WTC11 (cell line): ENCODE data around the gene SHKBP1. TPM values are rescaled to one million over a fixed set of nuclear protein-coding genes. Genes with fewer than 3 reads are reported as not detected.

Experiments used
- ATAC-seq: fragments of 200-7000 bp; cut with Tn5 transposase; 2 replicates; pipeline ENCODE4 v1.10.0; 2021; ENCODE audit warnings: mild to moderate bottlenecking, moderate library complexity
- CTCF ChIA-PET: fragments of 300-600 bp; sonication (Branson Sonifier 250); formaldehyde crosslinking; loops from one replicate; lab custom pipeline; 2021; ENCODE audit warnings: antibody characterized with exemption; lab: Charles Lee
- POLR2A ChIA-PET: fragments of 350-600 bp; sonication (Branson Sonifier 250); formaldehyde crosslinking; loops from one replicate; lab custom pipeline; 2021; ENCODE audit warnings: antibody characterized with exemption; lab: Charles Lee
- DNase-seq: peaks from one replicate; pipeline ENCODE4 v3.0.0; 2021; ENCODE audit warnings: low spot score
- H3K27ac Mint-ChIP-seq: 2 replicates; pipeline ENCODE4 v1.8.0; 2021; ENCODE audit warnings: mixed read lengths
- H3K27me3 Mint-ChIP-seq: 2 replicates; pipeline ENCODE4 v1.8.0; 2021; ENCODE audit warnings: low read depth, mild to moderate bottlenecking, moderate library complexity, mixed read lengths
- H3K36me3 Mint-ChIP-seq: 2 replicates; pipeline ENCODE4 v1.8.0; 2021; ENCODE audit warnings: mixed read lengths
- H3K4me1 Mint-ChIP-seq: 2 replicates; pipeline ENCODE4 v1.8.0; 2022; ENCODE audit warnings: mixed read lengths
- H3K4me3 Mint-ChIP-seq: 2 replicates; pipeline ENCODE4 v1.8.0; 2021; ENCODE audit warnings: mild to moderate bottlenecking, moderate library complexity, mixed read lengths
- H3K9me3 Mint-ChIP-seq: 2 replicates; pipeline ENCODE4 v1.8.0; 2021; ENCODE audit warnings: mixed read lengths
- CREM ChIP-seq: sonication (generic); formaldehyde crosslinking; IDR thresholded peaks from 2 replicates; pipeline ENCODE4 v1.8.1; 2022; ENCODE audit warnings: mild to moderate bottlenecking, missing genetic modification reagents, moderate library complexity
- ETV6 ChIP-seq: sonication (generic); formaldehyde crosslinking; IDR thresholded peaks from 2 replicates; pipeline ENCODE4 v1.8.1; 2022; ENCODE audit warnings: mild to moderate bottlenecking, missing genetic modification reagents
- NR3C1 ChIP-seq: sonication (generic); formaldehyde crosslinking; conservative IDR thresholded peaks from 2 replicates; pipeline ENCODE4 v1.8.1; 2023; ENCODE audit warnings: low read depth, mild to moderate bottlenecking, missing genetic modification reagents
- OVOL2 ChIP-seq: fragments of 250-450 bp; sonication (Bioruptor Pico); IDR thresholded peaks from 2 replicates; pipeline ENCODE4 v1.9.0; 2021; ENCODE audit warnings: mild to moderate bottlenecking, borderline replicate concordance
- PRRX2 ChIP-seq: fragments of 250-450 bp; sonication (Bioruptor Pico); IDR thresholded peaks from 2 replicates; pipeline ENCODE4 v1.8.0; 2021; ENCODE audit warnings: mild to moderate bottlenecking
- RELA ChIP-seq: sonication (generic); formaldehyde crosslinking; IDR thresholded peaks from 2 replicates; pipeline ENCODE4 v1.8.1; 2022; ENCODE audit warnings: missing genetic modification reagents, mild to moderate bottlenecking, borderline replicate concordance
- RORB ChIP-seq: fragments of 250-450 bp; sonication (Bioruptor Pico); IDR thresholded peaks from 2 replicates; pipeline ENCODE4 v1.9.0; 2021; ENCODE audit warnings: mild to moderate bottlenecking
- SMAD3 ChIP-seq: sonication (generic); formaldehyde crosslinking; IDR thresholded peaks from 2 replicates; pipeline ENCODE4 v1.8.0; 2022; ENCODE audit warnings: missing genetic modification reagents, mild to moderate bottlenecking, borderline replicate concordance
- TCF7 ChIP-seq: sonication (generic); formaldehyde crosslinking; IDR thresholded peaks from 2 replicates; pipeline ENCODE4 v1.8.0; 2022; ENCODE audit warnings: mild to moderate bottlenecking, low read depth, missing genetic modification reagents, moderate library complexity
- TEAD4 ChIP-seq: sonication (generic); formaldehyde crosslinking; IDR thresholded peaks from 2 replicates; pipeline ENCODE4 v1.8.0; 2022; ENCODE audit warnings: mild to moderate bottlenecking, missing genetic modification reagents
- ZNF138 ChIP-seq: sonication (generic); formaldehyde crosslinking; conservative IDR thresholded peaks from 2 replicates; pipeline ENCODE4 v1.8.1; 2022; ENCODE audit warnings: mild to moderate bottlenecking, moderate library complexity, missing genetic modification reagents
- ZNF425 ChIP-seq: fragments of 250-450 bp; sonication (Bioruptor Pico); conservative IDR thresholded peaks from 2 replicates; pipeline ENCODE4 v1.9.0; 2021; ENCODE audit warnings: mild to moderate bottlenecking
- ZNF671 ChIP-seq: fragments of 250-450 bp; sonication (Bioruptor Pico); IDR thresholded peaks from 2 replicates; pipeline ENCODE4 v1.8.0; 2021; ENCODE audit warnings: mild to moderate bottlenecking
- ZSCAN18 ChIP-seq: fragments of 250-450 bp; sonication (Bioruptor Pico); IDR thresholded peaks from 2 replicates; pipeline ENCODE4 v2.1.2; 2022; ENCODE audit warnings: mild to moderate bottlenecking, moderate library complexity
- total RNA-seq: library from RNA; stranded (reverse); gene quantifications from 3 replicates; pipeline ENCODE4 v1.2.3, GENCODE V29; 2021
- TF ChIP-seq, protein P1 (sequence below): fragments of 200-600 bp; IDR thresholded peaks from 2 replicates; pipeline ENCODE4 v1.8.0; 2022; ENCODE audit warnings: antibody characterized with exemption
- TF ChIP-seq, protein P2 (sequence below): sonication (generic); formaldehyde crosslinking; IDR thresholded peaks from 2 replicates; pipeline ENCODE4 v1.8.0; 2022; ENCODE audit warnings: mild to moderate bottlenecking, missing genetic modification reagents
- TF ChIP-seq, protein P3 (sequence below): sonication (generic); formaldehyde crosslinking; IDR thresholded peaks from 2 replicates; pipeline ENCODE4 v1.8.1; 2022; ENCODE audit warnings: missing genetic modification reagents, borderline replicate concordance
- TF ChIP-seq, protein P4 (sequence below): sonication (generic); formaldehyde crosslinking; IDR thresholded peaks from 2 replicates; pipeline ENCODE4 v1.8.1; 2023; ENCODE audit warnings: mild to moderate bottlenecking, missing genetic modification reagents, moderate library complexity
- TF ChIP-seq, protein P5 (sequence below): sonication (generic); formaldehyde crosslinking; IDR thresholded peaks from 2 replicates; pipeline ENCODE4 v1.8.0; 2022; ENCODE audit warnings: missing genetic modification reagents
- TF ChIP-seq, protein P6 (sequence below): sonication (generic); formaldehyde crosslinking; conservative IDR thresholded peaks from 2 replicates; pipeline ENCODE4 v1.8.1; 2023; ENCODE audit warnings: mild to moderate bottlenecking, low read depth, missing genetic modification reagents, moderate library complexity

The SHKBP1 gene
- total RNA-seq, 1 experiment from 2014 or later = 71.7 TPM

GRCh38 chr19:40585982-40586422 lies 9.3 kb downstream of the SHKBP1 start (continued):
- TF ChIP-seq, protein P1, sequence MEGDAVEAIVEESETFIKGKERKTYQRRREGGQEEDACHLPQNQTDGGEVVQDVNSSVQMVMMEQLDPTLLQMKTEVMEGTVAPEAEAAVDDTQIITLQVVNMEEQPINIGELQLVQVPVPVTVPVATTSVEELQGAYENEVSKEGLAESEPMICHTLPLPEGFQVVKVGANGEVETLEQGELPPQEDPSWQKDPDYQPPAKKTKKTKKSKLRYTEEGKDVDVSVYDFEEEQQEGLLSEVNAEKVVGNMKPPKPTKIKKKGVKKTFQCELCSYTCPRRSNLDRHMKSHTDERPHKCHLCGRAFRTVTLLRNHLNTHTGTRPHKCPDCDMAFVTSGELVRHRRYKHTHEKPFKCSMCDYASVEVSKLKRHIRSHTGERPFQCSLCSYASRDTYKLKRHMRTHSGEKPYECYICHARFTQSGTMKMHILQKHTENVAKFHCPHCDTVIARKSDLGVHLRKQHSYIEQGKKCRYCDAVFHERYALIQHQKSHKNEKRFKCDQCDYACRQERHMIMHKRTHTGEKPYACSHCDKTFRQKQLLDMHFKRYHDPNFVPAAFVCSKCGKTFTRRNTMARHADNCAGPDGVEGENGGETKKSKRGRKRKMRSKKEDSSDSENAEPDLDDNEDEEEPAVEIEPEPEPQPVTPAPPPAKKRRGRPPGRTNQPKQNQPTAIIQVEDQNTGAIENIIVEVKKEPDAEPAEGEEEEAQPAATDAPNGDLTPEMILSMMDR = no peak
- TF ChIP-seq, protein P2, sequence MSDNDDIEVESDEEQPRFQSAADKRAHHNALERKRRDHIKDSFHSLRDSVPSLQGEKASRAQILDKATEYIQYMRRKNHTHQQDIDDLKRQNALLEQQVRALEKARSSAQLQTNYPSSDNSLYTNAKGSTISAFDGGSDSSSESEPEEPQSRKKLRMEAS (CRISPR knock-in tag) = no peak
- TF ChIP-seq PRRX2 (CRISPR knock-in tag) (no peak), TCF7 (CRISPR knock-in tag) (no peak), RELA (CRISPR knock-in tag) (no peak), RORB (CRISPR knock-in tag) (no peak)
- TF ChIP-seq, protein P3, sequence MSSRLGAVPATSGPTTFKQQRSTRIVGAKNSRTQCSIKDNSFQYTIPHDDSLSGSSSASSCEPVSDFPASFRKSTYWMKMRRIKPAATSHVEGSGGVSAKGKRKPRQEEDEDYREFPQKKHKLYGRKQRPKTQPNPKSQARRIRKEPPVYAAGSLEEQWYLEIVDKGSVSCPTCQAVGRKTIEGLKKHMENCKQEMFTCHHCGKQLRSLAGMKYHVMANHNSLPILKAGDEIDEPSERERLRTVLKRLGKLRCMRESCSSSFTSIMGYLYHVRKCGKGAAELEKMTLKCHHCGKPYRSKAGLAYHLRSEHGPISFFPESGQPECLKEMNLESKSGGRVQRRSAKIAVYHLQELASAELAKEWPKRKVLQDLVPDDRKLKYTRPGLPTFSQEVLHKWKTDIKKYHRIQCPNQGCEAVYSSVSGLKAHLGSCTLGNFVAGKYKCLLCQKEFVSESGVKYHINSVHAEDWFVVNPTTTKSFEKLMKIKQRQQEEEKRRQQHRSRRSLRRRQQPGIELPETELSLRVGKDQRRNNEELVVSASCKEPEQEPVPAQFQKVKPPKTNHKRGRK (CRISPR knock-in tag) = no peak
- TF ChIP-seq, protein P4, sequence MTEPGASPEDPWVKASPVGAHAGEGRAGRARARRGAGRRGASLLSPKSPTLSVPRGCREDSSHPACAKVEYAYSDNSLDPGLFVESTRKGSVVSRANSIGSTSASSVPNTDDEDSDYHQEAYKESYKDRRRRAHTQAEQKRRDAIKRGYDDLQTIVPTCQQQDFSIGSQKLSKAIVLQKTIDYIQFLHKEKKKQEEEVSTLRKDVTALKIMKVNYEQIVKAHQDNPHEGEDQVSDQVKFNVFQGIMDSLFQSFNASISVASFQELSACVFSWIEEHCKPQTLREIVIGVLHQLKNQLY (CRISPR knock-in tag) = no peak

- H3K9me3 Mint-ChIP-seq = no peaks in the 10 kb centered on the region
- H3K4me1 Mint-ChIP-seq = no peaks in the 10 kb centered on the region
- no peak overlapping the region for H3K27ac Mint-ChIP-seq
- ATAC-seq (no peak), DNase-seq (no peak)
- no peak overlapping the region for H3K4me3 Mint-ChIP-seq
- CTCF ChIA-PET = interaction anchor here (0.8 kb wide), 1 partner anchor 48 kb away, joined by 3 read pairs; no protein-coding TSS in a partner anchor
- H3K27me3 Mint-ChIP-seq = no peaks in the 10 kb centered on the region
- POLR2A ChIA-PET = no interaction called here
- peaks cover 43% of the 10 kb centered on the region for H3K36me3 Mint-ChIP-seq
- no peak for TF ChIP-seq ZSCAN18 (CRISPR knock-in tag)
- no peak for TF ChIP-seq NR3C1 (CRISPR knock-in tag)
- no peak for TF ChIP-seq SMAD3 (CRISPR knock-in tag)
- TF ChIP-seq, protein P5, sequence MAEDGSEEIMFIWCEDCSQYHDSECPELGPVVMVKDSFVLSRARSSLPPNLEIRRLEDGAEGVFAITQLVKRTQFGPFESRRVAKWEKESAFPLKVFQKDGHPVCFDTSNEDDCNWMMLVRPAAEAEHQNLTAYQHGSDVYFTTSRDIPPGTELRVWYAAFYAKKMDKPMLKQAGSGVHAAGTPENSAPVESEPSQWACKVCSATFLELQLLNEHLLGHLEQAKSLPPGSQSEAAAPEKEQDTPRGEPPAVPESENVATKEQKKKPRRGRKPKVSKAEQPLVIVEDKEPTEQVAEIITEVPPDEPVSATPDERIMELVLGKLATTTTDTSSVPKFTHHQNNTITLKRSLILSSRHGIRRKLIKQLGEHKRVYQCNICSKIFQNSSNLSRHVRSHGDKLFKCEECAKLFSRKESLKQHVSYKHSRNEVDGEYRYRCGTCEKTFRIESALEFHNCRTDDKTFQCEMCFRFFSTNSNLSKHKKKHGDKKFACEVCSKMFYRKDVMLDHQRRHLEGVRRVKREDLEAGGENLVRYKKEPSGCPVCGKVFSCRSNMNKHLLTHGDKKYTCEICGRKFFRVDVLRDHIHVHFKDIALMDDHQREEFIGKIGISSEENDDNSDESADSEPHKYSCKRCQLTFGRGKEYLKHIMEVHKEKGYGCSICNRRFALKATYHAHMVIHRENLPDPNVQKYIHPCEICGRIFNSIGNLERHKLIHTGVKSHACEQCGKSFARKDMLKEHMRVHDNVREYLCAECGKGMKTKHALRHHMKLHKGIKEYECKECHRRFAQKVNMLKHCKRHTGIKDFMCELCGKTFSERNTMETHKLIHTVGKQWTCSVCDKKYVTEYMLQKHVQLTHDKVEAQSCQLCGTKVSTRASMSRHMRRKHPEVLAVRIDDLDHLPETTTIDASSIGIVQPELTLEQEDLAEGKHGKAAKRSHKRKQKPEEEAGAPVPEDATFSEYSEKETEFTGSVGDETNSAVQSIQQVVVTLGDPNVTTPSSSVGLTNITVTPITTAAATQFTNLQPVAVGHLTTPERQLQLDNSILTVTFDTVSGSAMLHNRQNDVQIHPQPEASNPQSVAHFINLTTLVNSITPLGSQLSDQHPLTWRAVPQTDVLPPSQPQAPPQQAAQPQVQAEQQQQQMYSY = no peak
- TF ChIP-seq ZNF671 = no peak
- no peak for TF ChIP-seq TEAD4 (CRISPR knock-in tag)
- no peak for TF ChIP-seq ETV6 (CRISPR knock-in tag)
- TF ChIP-seq OVOL2 (CRISPR knock-in tag) = no peak
- TF ChIP-seq, protein P4 (CRISPR knock-in tag) = no peak
- no peak for TF ChIP-seq ZNF425 (CRISPR knock-in tag)
- TF ChIP-seq, protein P6, sequence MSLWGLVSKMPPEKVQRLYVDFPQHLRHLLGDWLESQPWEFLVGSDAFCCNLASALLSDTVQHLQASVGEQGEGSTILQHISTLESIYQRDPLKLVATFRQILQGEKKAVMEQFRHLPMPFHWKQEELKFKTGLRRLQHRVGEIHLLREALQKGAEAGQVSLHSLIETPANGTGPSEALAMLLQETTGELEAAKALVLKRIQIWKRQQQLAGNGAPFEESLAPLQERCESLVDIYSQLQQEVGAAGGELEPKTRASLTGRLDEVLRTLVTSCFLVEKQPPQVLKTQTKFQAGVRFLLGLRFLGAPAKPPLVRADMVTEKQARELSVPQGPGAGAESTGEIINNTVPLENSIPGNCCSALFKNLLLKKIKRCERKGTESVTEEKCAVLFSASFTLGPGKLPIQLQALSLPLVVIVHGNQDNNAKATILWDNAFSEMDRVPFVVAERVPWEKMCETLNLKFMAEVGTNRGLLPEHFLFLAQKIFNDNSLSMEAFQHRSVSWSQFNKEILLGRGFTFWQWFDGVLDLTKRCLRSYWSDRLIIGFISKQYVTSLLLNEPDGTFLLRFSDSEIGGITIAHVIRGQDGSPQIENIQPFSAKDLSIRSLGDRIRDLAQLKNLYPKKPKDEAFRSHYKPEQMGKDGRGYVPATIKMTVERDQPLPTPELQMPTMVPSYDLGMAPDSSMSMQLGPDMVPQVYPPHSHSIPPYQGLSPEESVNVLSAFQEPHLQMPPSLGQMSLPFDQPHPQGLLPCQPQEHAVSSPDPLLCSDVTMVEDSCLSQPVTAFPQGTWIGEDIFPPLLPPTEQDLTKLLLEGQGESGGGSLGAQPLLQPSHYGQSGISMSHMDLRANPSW (CRISPR knock-in tag) = no peak
- TF ChIP-seq ZNF138 (CRISPR knock-in tag) = no peak
- no peak for TF ChIP-seq CREM
These were observed 9.9 kb downstream of the SHKBP1 start for GRCh38 chr19:40586611-40587010.
